Mesenchymal stem cell (in vitro differentiated cells and primary cell): ENCODE data around the gene MLF2.

Experiments used
- DNase-seq: peaks from one replicate; pipeline ENCODE4 v3.0.0-alpha.2; 2013
- H2AFZ ChIP-seq: one replicate; pipeline ENCODE4 v1.6.1; 2013; ENCODE audit warnings: low read depth, mild to moderate bottlenecking, control low read depth, inconsistent platforms, low read length, moderate library complexity
- H2AK5ac ChIP-seq: 2 replicates; pipeline ENCODE4 v1.6.1; 2013; ENCODE audit warnings: low read length, moderate library complexity, mild to moderate bottlenecking, inconsistent platforms; ENCODE audit not compliant: severe bottlenecking
- H2BK120ac ChIP-seq: one replicate; pipeline ENCODE4 v1.6.1; 2013; ENCODE audit warnings: low read depth, mild to moderate bottlenecking, inconsistent platforms, low read length, moderate library complexity
- H2BK12ac ChIP-seq, 2 experiments: one replicate each; pipeline ENCODE4 v1.6.1; 2013; ENCODE audit warnings: inconsistent platforms in 2 of 2, low read length in 2 of 2, mild to moderate bottlenecking in 2 of 2, moderate library complexity in 2 of 2, control low read depth in 1 of 2
- H2BK15ac ChIP-seq: one replicate; pipeline ENCODE4 v1.6.1; 2013; ENCODE audit warnings: mild to moderate bottlenecking, low read depth, inconsistent platforms; ENCODE audit not compliant: poor library complexity, severe bottlenecking
- H2BK5ac ChIP-seq: 2 replicates; pipeline ENCODE4 v1.6.1; 2013; ENCODE audit warnings: low read depth, mild to moderate bottlenecking, low read length, control low read depth, inconsistent platforms; ENCODE audit not compliant: poor library complexity, severe bottlenecking
- H3K14ac ChIP-seq, 2 experiments: one replicate each; pipeline ENCODE4 v1.6.1; 2013; ENCODE audit warnings: inconsistent platforms in 2 of 2, low read length in 2 of 2, control low read depth in 1 of 2, mild to moderate bottlenecking in 1 of 2, moderate library complexity in 1 of 2
- H3K18ac ChIP-seq, 2 experiments: one replicate each; pipeline ENCODE4 v1.6.1; 2013; ENCODE audit warnings: inconsistent platforms in 2 of 2, low read length in 2 of 2, control low read depth in 1 of 2, low read depth in 1 of 2, mild to moderate bottlenecking in 1 of 2
- H3K23ac ChIP-seq, 2 experiments: one replicate each; pipeline ENCODE4 v1.6.1; 2013; ENCODE audit warnings: inconsistent platforms in 2 of 2, low read length in 2 of 2, mild to moderate bottlenecking in 2 of 2, moderate library complexity in 2 of 2, control low read depth in 1 of 2
- H3K27ac ChIP-seq: 2 replicates; pipeline ENCODE4 v1.5.1; 2013; ENCODE audit warnings: mild to moderate bottlenecking, moderate library complexity, low read length, control low read depth, inconsistent platforms; ENCODE audit not compliant: poor library complexity, severe bottlenecking
- H3K27me3 ChIP-seq, 2 experiments: 2 replicates each; pipeline versions ENCODE4 v1.6.1 to v1.7.0; 2013; ENCODE audit warnings: low read length in 2 of 2, mild to moderate bottlenecking in 2 of 2, moderate library complexity in 2 of 2, control low read depth in 1 of 2, inconsistent platforms in 1 of 2; ENCODE audit not compliant: control insufficient read depth in 1 of 2, insufficient read depth in 1 of 2
- H3K36me3 ChIP-seq, 2 experiments: 2 replicates each; pipeline versions ENCODE4 v1.6.1 to v1.7.0; 2013; ENCODE audit warnings: low read length in 2 of 2, control low read depth in 1 of 2, inconsistent platforms in 1 of 2, low read depth in 1 of 2, mild to moderate bottlenecking in 1 of 2; ENCODE audit not compliant: insufficient read depth in 2 of 2, control insufficient read depth in 1 of 2
- H3K4ac ChIP-seq, 2 experiments: one replicate each; pipeline ENCODE4 v1.6.1; 2013; ENCODE audit warnings: inconsistent platforms in 2 of 2, low read length in 2 of 2, mild to moderate bottlenecking in 2 of 2, moderate library complexity in 2 of 2, control low read depth in 1 of 2, low read depth in 1 of 2
- H3K4me1 ChIP-seq: 2 replicates; pipeline ENCODE4 v1.6.1; 2013; ENCODE audit warnings: low read depth, low read length, control low read depth; ENCODE audit not compliant: control insufficient read depth, insufficient read depth
- H3K4me2 ChIP-seq: 2 replicates; pipeline ENCODE4 v1.6.1; 2013; ENCODE audit warnings: low read length, mild to moderate bottlenecking, inconsistent platforms; ENCODE audit not compliant: poor library complexity, severe bottlenecking
- H3K4me3 ChIP-seq, 2 experiments: 2 replicates each; pipeline versions ENCODE4 v1.5.1 to v1.7.0; 2013; ENCODE audit warnings: low read length in 2 of 2, mild to moderate bottlenecking in 2 of 2, control low read depth in 1 of 2, low read depth in 1 of 2; ENCODE audit not compliant: insufficient read depth in 1 of 2
- H3K79me1 ChIP-seq: replicated peaks from 2 replicates; pipeline ENCODE4 v1.6.1; 2013; ENCODE audit warnings: mild to moderate bottlenecking, control low read depth, low read length, inconsistent platforms; ENCODE audit not compliant: poor library complexity, severe bottlenecking
- H3K9ac ChIP-seq: 2 replicates; pipeline ENCODE4 v1.7.0; 2013; ENCODE audit warnings: mild to moderate bottlenecking, low read length, moderate library complexity
- H3K9me3 ChIP-seq: 2 replicates; pipeline ENCODE4 v1.7.0; 2013; ENCODE audit warnings: mild to moderate bottlenecking, low read length; ENCODE audit not compliant: control insufficient read depth
- H4K8ac ChIP-seq: one replicate; pipeline ENCODE4 v1.6.1; 2013; ENCODE audit warnings: inconsistent platforms, mild to moderate bottlenecking, low read length, moderate library complexity
- H4K91ac ChIP-seq: one replicate; pipeline ENCODE4 v1.6.1; 2013; ENCODE audit warnings: mild to moderate bottlenecking, low read length, inconsistent platforms
- WGBS: methylation state at CpG from one replicate; pipeline ENCODE4 v1.1.7; 2013; ENCODE audit warnings: mixed read lengths; 5-methylcytosine and 5-hydroxymethylcytosine counted together

MLF2 gene

GRCh38 chr12:6784296-6784695 is 31.4 kb upstream of the MLF2 start:
- Histone ChIP-seq H3K79me1 (no peaks in the 10 kb centered on the region), H3K27ac (no peak overlapping the region), H2BK12ac (no peak overlapping the region), H3K9me3 (no peaks in the 10 kb centered on the region), H3K4ac (no peak overlapping the region), H2AFZ (no peak overlapping the region), H3K4me3 (no peak overlapping the region), H4K8ac (no peak overlapping the region), H3K9ac (no peak overlapping the region), H2AK5ac (no peak overlapping the region), H3K27me3 (no peaks in the 10 kb centered on the region), H3K4me1 (no peaks in the 10 kb centered on the region), H2BK15ac (no peak overlapping the region), H2BK5ac (no peak overlapping the region), H3K36me3 (no peaks in the 10 kb centered on the region), H3K14ac (no peak overlapping the region), H2BK120ac (no peak overlapping the region), H3K18ac (no peak overlapping the region), H3K23ac (no peak overlapping the region), H3K4me2 (no peak overlapping the region), H4K91ac (no peak overlapping the region)
- no peak for DNase-seq
- WGBS, result 69% methylated on average over 5 of the region's 5 CpGs

- no peak overlapping the region for H3K27ac ChIP-seq
- H2BK15ac ChIP-seq, result no peak overlapping the region
- H3K4me1 ChIP-seq, result no peaks in the 10 kb centered on the region
- no peak overlapping the region for H3K4me3 ChIP-seq
- H3K36me3 ChIP-seq, result no peaks in the 10 kb centered on the region
- H3K4ac ChIP-seq, result no peak overlapping the region
- no peak for DNase-seq
- H3K23ac ChIP-seq, result no peak overlapping the region
- no peak overlapping the region for H4K8ac ChIP-seq
- no peak overlapping the region for H3K14ac ChIP-seq
- H3K9me3 ChIP-seq, result no peaks in the 10 kb centered on the region
- H3K79me1 ChIP-seq, result no peaks in the 10 kb centered on the region
- no peak overlapping the region for H2AFZ ChIP-seq
- no peak overlapping the region for H2BK120ac ChIP-seq
- 93% methylated on average over 9 of the region's 9 CpGs for WGBS
- no peak overlapping the region for H2AK5ac ChIP-seq
- no peak overlapping the region for H4K91ac ChIP-seq
- H3K4me2 ChIP-seq, result no peak overlapping the region
- H3K9ac ChIP-seq, result no peak overlapping the region
- no peaks in the 10 kb centered on the region for H3K27me3 ChIP-seq
- H2BK12ac ChIP-seq, result no peak overlapping the region
- H3K18ac ChIP-seq, result no peak overlapping the region
- no peak overlapping the region for H2BK5ac ChIP-seq
Measured at GRCh38 chr12:6783828-6784227, 30.9 kb upstream of the MLF2 start.

GRCh38 chr12:6782850-6783566 is 30.1 kb upstream of the MLF2 start:
- Histone ChIP-seq H3K14ac (no peak overlapping the region), H3K9me3 (no peaks in the 10 kb centered on the region), H3K4me2 (no peak overlapping the region), H3K23ac (no peak overlapping the region), H3K36me3 (no peaks in the 10 kb centered on the region), H2BK120ac (no peak overlapping the region), H3K4me1 (peaks cover 8% of the 10 kb centered on the region), H2AK5ac (no peak overlapping the region), H3K4ac (no peak overlapping the region), H3K18ac (no peak overlapping the region), H3K9ac (no peak overlapping the region), H3K27ac (no peak overlapping the region), H2BK15ac (no peak overlapping the region), H2AFZ (no peak overlapping the region), H3K27me3 (no peaks in the 10 kb centered on the region), H3K79me1 (no peaks in the 10 kb centered on the region), H2BK5ac (no peak overlapping the region), H4K8ac (no peak overlapping the region), H3K4me3 (no peak overlapping the region), H2BK12ac (no peak overlapping the region), H4K91ac (peak overlapping the region; percentile 8)
- no peak for DNase-seq
- 84% methylated on average over 8 of the region's 10 CpGs for WGBS

- 62% methylated on average over 4 of the region's 6 CpGs for WGBS
- Histone ChIP-seq H3K4me2 (no peak overlapping the region), H4K8ac (no peak overlapping the region), H3K4ac (no peak overlapping the region), H3K27ac (no peak overlapping the region), H4K91ac (no peak overlapping the region), H3K23ac (no peak overlapping the region), H3K36me3 (no peaks in the 10 kb centered on the region), H3K9ac (peak overlapping the region; percentile 15), H2AFZ (no peak overlapping the region), H3K4me3 (no peak overlapping the region), H3K14ac (no peak overlapping the region), H3K79me1 (no peaks in the 10 kb centered on the region), H2BK120ac (no peak overlapping the region), H3K18ac (no peak overlapping the region), H2AK5ac (no peak overlapping the region), H2BK5ac (no peak overlapping the region), H3K9me3 (no peaks in the 10 kb centered on the region), H2BK15ac (no peak overlapping the region), H3K27me3 (peaks cover 7 to 9% of the 10 kb centered on the region in 2 experiments), H3K4me1 (peaks cover 10% of the 10 kb centered on the region), H2BK12ac (no peak overlapping the region)
- no peak for DNase-seq
Measured at GRCh38 chr12:6782119-6782518, 29.2 kb upstream of the MLF2 start.
